ENCODE results near the gene EDRF1.
A peak's percentile ranks its signal among the peaks of the same experiment; 100 is the strongest.

Gene EDRF1

GRCh38 chr10:125720002-125720382 is 483 bp downstream of the EDRF1 start:
- 0 out of 2 replicates have a peak, but pooled peaks cover 1% of the 10 kb centered on the region for H3K36me3 ChIP-seq (ENCODE audit: control insufficient read depth, insufficient read depth, low read length)
- H3K4me3 ChIP-seq (replicated peaks; ENCODE audit: low read depth, low read length), result peak overlapping the region; percentile 95
- H3K27me3 ChIP-seq (replicated peaks; ENCODE audit: control insufficient read depth, insufficient read depth, low read length), result no peaks in the 10 kb centered on the region
- DNase-seq (ENCODE audit: extremely low read depth, insufficient read length), result no peak
- TF ChIP-seq, protein P1, sequence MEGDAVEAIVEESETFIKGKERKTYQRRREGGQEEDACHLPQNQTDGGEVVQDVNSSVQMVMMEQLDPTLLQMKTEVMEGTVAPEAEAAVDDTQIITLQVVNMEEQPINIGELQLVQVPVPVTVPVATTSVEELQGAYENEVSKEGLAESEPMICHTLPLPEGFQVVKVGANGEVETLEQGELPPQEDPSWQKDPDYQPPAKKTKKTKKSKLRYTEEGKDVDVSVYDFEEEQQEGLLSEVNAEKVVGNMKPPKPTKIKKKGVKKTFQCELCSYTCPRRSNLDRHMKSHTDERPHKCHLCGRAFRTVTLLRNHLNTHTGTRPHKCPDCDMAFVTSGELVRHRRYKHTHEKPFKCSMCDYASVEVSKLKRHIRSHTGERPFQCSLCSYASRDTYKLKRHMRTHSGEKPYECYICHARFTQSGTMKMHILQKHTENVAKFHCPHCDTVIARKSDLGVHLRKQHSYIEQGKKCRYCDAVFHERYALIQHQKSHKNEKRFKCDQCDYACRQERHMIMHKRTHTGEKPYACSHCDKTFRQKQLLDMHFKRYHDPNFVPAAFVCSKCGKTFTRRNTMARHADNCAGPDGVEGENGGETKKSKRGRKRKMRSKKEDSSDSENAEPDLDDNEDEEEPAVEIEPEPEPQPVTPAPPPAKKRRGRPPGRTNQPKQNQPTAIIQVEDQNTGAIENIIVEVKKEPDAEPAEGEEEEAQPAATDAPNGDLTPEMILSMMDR (IDR thresholded peaks at IDR 0.05; ENCODE audit: insufficient read depth, low read length, poor library complexity, severe bottlenecking), result no peak

- DNase-seq (ENCODE audit: extremely low read depth, insufficient read length), result peak; percentile 63
- TF ChIP-seq, protein P1 (IDR thresholded peaks at IDR 0.05; ENCODE audit: insufficient read depth, low read length, poor library complexity, severe bottlenecking), result no peak
- peak overlapping the region; percentile 95 for H3K4me3 ChIP-seq (replicated peaks; ENCODE audit: low read depth, low read length)
- H3K36me3 ChIP-seq (ENCODE audit: control insufficient read depth, insufficient read depth, low read length), result peaks cover 2% of the 10 kb centered on the region; the same call in 1 of the 2 replicates
- no peaks in the 10 kb centered on the region for H3K27me3 ChIP-seq (replicated peaks; ENCODE audit: control insufficient read depth, insufficient read depth, low read length)
Measured at GRCh38 chr10:125721035-125721434, 1.5 kb downstream of the EDRF1 start.

DNA sequence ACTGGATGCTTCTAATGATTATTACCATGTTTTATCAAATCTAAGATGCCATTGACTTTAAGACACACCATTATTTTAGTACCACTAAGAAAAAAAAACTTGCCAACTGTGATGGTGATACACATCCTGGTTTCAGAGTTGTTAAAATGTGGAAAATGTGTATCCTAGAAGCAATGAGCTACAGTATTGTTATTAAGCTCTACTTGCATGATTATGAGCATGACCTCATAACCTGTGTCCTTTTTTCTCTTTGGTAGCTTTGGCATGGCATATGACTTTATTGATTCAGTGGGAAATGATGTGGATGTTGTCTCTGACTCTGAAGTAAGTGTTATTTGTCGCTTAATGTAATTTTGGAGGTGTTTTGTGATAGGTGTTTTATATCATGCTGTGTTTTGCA is 3.3 kb downstream of the EDRF1 start:
- no peak for DNase-seq (ENCODE audit: extremely low read depth, insufficient read length)
- peaks cover 9% of the 10 kb centered on the region for H3K36me3 ChIP-seq (ENCODE audit: control insufficient read depth, insufficient read depth, low read length)
- TF ChIP-seq, protein P1 (IDR thresholded peaks at IDR 0.05; ENCODE audit: insufficient read depth, low read length, poor library complexity, severe bottlenecking), result no peak
- H3K27me3 ChIP-seq (replicated peaks; ENCODE audit: control insufficient read depth, insufficient read depth, low read length), result no peaks in the 10 kb centered on the region
- H3K4me3 ChIP-seq (replicated peaks; ENCODE audit: low read depth, low read length), result no peak overlapping the region

GRCh38 chr10:125726914-125727313 is 7.4 kb downstream of the EDRF1 start:
- peaks cover 25% of the 10 kb centered on the region for H3K36me3 ChIP-seq (ENCODE audit: control insufficient read depth, insufficient read depth, low read length)
- TF ChIP-seq, protein P1 (IDR thresholded peaks at IDR 0.05; ENCODE audit: insufficient read depth, low read length, poor library complexity, severe bottlenecking), result no peak

GRCh38 chr10:125727436-125727835 is 7.9 kb downstream of the EDRF1 start:
- TF ChIP-seq, protein P1 (IDR thresholded peaks at IDR 0.05; ENCODE audit: insufficient read depth, low read length, poor library complexity, severe bottlenecking), result no peak
- Histone ChIP-seq H3K36me3 (ENCODE audit: control insufficient read depth, insufficient read depth, low read length) (peaks cover 25% of the 10 kb centered on the region), H3K4me3 (replicated peaks; ENCODE audit: low read depth, low read length) (no peak overlapping the region), H3K27me3 (replicated peaks; ENCODE audit: control insufficient read depth, insufficient read depth, low read length) (no peaks in the 10 kb centered on the region)
- DNase-seq (ENCODE audit: extremely low read depth, insufficient read length), result no peak

More at GRCh38 chr10:125726914-125727313, 7.4 kb downstream of the EDRF1 start:
- Histone ChIP-seq H3K27me3 (replicated peaks; ENCODE audit: control insufficient read depth, insufficient read depth, low read length) (no peaks in the 10 kb centered on the region), H3K4me3 (replicated peaks; ENCODE audit: low read depth, low read length) (no peak overlapping the region)
- DNase-seq (ENCODE audit: extremely low read depth, insufficient read length), result no peak

DNA sequence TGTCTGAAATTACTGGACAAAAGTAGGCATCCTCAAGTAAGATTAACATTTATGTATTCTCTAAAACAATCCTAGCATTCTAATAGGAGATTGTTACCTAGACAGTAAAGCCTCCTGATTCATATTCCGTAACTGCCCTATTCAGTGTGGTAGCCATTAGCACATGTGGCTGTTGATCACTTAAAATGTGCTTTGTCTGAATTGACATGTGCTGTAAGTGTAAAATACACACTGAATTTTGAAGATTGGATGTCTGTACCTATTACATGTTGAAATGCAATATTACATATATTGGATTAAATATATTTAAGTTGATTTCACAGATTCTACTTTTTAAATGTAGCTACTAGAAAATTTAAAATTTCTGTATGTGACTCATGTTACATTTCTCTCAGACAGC is 14.6 kb downstream of the EDRF1 start:
- Histone ChIP-seq H3K27me3 (replicated peaks; ENCODE audit: control insufficient read depth, insufficient read depth, low read length) (no peaks in the 10 kb centered on the region), H3K4me3 (replicated peaks; ENCODE audit: low read depth, low read length) (no peak overlapping the region), H3K36me3 (ENCODE audit: control insufficient read depth, insufficient read depth, low read length) (peaks cover 23% of the 10 kb centered on the region)
- DNase-seq (ENCODE audit: extremely low read depth, insufficient read length), result no peak
- TF ChIP-seq, protein P1 (IDR thresholded peaks at IDR 0.05; ENCODE audit: insufficient read depth, low read length, poor library complexity, severe bottlenecking), result no peak
